GM18867 (cell line): ENCODE measurements around the gene DNAJA4.

Experiments used
- ATAC-seq: cut with Tn5 transposase; IDR thresholded peaks from one replicate; pipeline ENCODE4 v1.9.1; 2021; ENCODE audit warnings: mild to moderate bottlenecking, moderate library complexity; ENCODE audit not compliant: unreplicated experiment

DNAJA4 gene

GRCh38 chr15:78313383-78313782 is 49.0 kb downstream of the DNAJA4 start:
- no peak for ATAC-seq

GRCh38 chr15:78314181-78314581 is 49.8 kb downstream of the DNAJA4 start:
- no peak for ATAC-seq

DNA sequence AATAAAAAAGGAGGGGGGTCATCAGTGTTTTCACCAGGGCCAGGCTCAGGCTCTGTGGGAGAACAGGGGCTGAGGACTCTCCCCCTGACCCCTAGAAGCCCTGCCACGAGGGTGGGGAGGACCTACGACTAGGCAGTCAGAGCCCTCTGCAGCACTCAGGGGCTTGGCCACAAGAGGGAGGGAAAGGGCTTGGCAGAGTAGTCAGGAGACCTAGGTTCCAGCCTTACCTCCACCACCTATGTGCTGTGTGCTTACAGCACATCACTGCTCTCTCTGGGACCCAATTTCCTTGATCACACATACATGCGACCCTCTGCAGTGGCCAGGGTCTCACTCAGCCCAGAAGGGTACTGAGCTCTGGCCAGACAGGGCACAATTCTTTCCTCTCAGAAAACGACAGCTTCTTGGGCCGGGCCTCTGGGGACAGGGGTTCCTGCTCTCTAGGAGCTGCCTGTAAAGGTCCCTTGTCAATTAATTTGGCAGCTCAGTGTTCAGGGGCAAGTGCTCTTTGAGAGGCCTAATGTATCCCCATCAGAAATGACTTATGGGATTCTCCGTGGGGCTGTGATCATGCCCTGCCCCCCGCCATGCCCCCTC is 51.4 kb downstream of the DNAJA4 start:
- ATAC-seq: no peak

GRCh38 chr15:78316283-78317083 is 52.1 kb downstream of the DNAJA4 start:
- ATAC-seq: no peak

DNA sequence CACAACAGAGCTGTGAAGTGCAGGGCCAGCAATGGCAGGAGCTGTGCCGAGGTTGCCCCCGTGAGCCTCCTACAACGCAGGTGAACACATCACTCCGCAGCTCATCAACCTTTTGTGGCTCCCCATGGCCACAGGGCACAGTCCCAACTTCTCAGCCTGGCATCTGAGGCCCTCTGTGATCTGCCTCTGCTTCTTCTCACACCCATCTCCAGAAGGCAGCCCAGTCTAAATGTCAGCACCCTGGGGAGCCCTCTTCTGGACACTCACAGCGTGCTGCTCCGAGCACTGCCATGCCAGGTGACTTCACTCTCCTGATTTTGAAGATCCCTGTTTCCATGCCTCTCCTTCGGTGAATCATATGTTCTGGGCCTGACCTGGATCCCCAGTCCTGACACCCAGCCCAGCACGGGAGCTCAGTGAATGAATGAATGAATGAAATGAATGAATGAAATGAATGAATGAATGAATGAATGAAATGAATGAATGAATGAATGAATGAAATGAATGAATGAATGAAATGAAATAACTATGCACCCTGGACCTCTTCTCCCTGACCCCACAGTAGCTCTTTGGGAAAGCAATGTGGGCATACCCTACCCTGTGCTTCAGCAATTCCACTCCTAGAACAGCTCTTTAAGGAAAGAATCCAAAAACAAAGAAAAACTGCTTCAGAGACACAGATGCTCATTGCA is 52.9 kb downstream of the DNAJA4 start:
- ATAC-seq: no peak

GRCh38 chr15:78319588-78319987 is 55.2 kb downstream of the DNAJA4 start:
- no peak for ATAC-seq

- no peak for ATAC-seq
Measured at GRCh38 chr15:78320183-78320582, 55.8 kb downstream of the DNAJA4 start.

- ATAC-seq: no peak
Measured at GRCh38 chr15:78321041-78321570, 56.7 kb downstream of the DNAJA4 start.

- ATAC-seq: no peak
Measured at GRCh38 chr15:78321786-78322185, 57.4 kb downstream of the DNAJA4 start.

GRCh38 chr15:78322243-78322642 is 57.9 kb downstream of the DNAJA4 start:
- ATAC-seq: no peak

DNA sequence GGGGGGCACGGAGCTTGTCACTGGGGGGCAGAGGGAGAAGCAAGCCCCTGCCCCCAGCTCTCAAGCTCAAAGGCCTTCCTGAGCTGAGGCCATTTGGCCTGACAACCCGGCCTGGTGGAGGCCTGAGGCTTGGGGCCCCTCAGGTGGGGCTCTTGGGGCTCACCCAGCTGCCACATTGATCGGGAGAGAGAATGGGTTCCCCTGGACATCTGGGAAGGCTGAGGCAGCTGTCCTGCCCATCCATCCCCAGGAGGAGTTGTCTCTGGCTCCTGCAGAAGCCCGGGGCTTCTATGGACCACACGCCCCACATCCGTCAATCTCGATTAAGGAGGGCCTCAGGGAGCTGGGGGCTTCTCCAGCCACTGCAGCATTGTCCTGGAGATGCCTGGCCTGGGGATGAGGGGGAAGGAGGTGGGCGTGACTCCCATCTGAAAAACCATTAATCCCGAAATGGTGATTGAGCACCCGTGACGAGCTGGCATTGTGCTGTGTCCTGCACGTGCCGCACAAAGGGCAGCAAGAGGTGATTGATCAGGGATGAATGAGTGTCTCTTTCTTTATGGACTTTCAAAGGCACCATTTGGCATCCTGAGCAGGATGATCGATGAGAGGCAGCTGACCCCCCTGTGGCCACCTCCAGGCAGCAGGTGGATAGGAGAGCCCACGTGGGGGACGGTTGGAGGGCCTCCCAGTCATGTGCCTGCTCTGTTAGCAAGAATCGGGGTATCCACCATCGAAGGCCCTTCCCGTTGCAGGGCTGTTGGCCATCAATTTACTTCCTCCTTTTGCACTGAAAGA is 58.6 kb downstream of the DNAJA4 start:
- ATAC-seq: no peak

GRCh38 chr15:78323693-78324092 is 59.3 kb downstream of the DNAJA4 start:
- no peak for ATAC-seq

DNA sequence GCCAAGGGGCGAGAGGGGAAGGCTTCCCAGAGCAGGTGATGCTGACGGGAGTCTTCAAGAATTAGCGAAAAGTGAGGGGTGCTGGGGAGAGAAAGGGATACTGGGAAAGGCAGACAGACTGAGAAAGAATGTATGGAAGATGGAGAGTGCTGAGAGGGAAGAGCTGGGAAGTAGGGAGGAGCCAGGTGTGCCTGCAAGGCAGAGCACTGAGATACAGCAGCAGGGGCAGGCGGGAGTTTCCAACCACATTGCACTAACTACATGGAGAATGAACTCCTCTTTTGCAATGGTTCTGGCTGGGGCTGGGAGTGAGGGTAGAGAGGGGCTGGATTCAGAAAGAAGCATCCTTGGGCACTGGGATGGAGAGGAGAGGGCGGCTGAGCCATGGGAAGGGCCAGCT is 59.8 kb downstream of the DNAJA4 start:
- no peak for ATAC-seq

DNA sequence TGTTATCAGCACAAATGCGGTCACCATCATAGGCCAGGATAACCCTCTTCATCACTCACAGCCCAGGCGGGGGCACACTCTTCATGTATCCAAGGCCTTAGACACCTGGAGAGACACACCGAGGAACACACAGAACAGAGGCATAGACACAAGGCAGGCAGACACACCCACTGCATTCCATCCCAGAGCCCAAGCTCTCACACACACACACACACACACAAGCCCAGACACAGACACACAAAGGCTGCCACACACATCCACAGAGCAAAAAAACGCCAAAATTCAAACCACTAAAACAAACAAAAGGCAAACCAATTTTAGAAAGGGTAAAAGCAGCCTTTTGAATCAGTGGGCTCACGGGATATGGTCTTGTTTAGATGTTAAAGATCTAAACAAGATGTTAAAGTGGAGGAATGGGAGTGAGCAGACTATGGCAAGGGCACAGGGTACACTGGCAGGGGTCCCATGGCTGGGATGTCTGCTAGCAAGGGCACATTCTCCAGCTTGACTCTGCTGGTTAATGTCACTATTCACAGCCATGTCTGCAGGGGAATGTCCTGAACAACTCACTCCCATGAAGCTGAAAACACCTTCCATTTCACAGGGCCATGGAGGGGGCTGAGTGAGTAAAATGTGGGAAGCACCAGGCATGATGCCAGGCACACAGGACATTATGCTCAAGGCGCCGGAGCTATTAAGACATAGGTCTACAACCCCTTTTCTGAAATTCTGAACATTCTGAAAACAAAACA is 60.9 kb downstream of the DNAJA4 start:
- ATAC-seq: no peak

GRCh38 chr15:78327466-78327865 is 63.1 kb downstream of the DNAJA4 start:
- no peak for ATAC-seq

DNA sequence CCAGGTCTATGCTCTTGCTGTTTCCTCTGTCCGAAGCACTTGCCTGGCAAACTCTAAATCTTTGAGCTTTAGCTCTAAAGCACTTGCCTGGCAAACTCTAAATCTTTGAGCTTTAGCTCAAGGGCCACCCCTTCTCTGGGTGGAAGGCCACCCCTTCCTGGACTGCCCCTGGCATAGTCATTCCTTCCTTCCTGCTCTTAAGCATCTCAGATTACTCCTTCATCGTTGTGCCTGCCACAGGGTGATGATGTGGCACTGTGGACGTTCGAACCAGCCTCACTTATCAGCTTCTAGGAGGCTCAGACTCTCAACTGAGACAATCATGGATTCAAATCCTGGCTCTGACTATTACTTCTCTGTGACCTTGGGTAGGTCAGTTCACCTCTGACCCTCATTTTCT is 65.3 kb downstream of the DNAJA4 start:
- ATAC-seq: no peak
